HG03571 (cell line): ENCODE results near the gene ANKRD53.

Experiments used
- ATAC-seq: cut with Tn5 transposase; IDR thresholded peaks from one replicate; pipeline ENCODE4 v1.9.1; 2021; ENCODE audit not compliant: unreplicated experiment

The ANKRD53 gene

GRCh38 chr2:70943205-70943871 lies 35.1 kb upstream of the ANKRD53 start:
- ATAC-seq: no peak

GRCh38 chr2:70944111-70944690 lies 34.2 kb upstream of the ANKRD53 start:
- no peak for ATAC-seq

- ATAC-seq: no peak
These were observed 31.5 kb upstream of the ANKRD53 start for GRCh38 chr2:70946832-70947442.

GRCh38 chr2:70947556-70948184 lies 30.8 kb upstream of the ANKRD53 start:
- ATAC-seq: no peak

- ATAC-seq: peak; percentile 53
These were observed 30.0 kb upstream of the ANKRD53 start for GRCh38 chr2:70948337-70949003.

DNA sequence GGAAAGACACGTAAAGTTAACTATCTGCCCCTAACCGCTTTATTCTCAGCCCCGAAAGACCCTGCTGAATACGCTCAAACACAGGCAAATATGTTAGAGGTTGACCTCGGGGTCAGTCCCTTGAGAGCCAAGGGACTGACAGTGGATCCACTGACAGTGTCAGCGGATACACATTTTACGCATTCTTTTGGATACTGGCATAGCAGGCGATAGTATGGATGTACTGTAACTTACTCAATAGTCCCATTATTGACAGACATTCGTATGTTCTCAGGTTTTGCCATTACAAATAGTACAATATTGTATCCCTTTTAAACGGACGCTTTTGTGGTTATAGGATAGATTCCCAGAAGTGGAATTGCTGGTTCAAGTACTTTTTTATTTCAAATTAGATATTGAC lies 29.3 kb upstream of the ANKRD53 start:
- ATAC-seq: no peak

GRCh38 chr2:70954886-70955285 lies 23.5 kb upstream of the ANKRD53 start:
- ATAC-seq: no peak

DNA sequence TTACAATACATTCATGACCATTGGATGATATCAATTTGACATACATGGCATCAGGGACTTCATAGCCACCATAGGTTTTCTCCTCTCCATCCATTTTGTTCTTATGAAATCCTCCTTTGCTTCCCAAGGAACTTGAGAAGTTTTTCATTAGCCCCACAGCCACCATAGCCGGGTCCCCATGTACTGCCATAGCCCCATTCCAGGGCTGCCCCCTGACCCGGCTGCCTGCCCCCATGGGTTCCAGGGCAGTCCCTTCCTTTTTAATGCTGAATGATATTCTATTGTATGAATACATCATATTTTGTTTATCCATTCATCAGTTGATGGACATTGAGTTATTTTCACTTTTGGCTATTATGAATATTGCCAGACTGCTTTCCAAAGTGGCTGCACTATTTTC lies 22.3 kb upstream of the ANKRD53 start:
- ATAC-seq: no peak

DNA sequence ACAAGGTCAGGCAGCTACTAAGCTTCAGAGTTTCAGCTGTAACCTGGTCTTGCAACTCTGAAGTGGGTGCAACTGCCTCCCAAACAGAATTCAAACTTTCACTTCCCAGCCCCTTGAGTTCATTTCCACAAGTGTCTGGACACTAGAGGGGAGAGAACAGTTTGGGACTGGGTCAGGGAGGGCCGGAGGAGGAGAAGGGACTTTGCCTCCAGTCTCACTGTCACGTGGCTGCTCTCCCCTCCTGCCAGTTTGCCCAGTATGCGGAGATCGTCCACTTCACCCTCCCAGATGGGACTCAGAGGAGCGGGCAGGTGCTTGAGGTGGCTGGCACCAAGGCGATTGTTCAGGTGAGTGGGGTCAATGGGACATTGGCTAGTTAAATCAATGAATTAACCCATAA lies 20.6 kb upstream of the ANKRD53 start:
- ATAC-seq: no peak

DNA sequence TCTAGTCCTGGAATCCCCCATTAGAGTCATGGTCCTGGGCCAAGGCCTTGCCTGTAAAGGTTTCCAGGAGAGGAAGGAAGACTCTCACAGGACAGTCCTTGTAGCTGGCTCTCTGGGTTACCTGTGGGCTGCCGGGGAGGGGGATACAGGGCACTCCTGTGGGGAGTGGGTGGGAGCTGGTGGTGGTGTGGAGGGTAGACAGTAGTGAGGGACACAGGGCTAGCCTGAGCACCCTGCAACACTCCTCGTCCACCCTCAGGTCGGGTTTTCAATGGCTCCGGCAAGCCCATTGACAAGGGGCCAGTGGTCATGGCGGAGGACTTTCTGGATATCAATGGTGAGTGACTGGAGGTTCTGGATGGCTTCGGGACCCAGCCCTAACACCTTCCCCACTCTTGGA lies 19.7 kb upstream of the ANKRD53 start:
- no peak for ATAC-seq

DNA sequence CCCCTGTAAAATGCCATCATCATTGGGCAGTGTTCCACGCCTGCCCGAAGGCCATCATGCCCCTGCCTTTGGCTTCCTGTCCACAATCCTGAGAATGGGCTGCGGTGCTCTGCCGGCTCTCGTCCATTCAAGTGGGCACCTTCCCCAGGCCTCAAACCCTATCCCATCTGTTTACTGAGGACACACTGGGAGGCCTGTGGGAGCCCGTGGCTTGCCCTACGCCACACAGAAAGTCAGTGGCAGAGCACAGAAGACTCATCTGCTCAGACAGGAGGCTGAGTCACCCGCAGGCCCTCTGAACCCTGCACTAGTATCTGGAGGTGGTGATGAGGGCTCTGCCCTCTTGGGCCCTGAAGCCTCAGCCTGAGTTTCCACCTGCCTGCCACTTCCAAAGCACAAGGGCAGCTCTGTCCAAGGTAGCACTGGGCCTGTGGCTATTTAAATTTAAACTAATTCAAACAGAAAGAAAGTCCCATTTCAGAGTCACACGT lies 19.1 kb upstream of the ANKRD53 start:
- no peak for ATAC-seq

GRCh38 chr2:70959851-70960832 lies 18.3 kb upstream of the ANKRD53 start:
- ATAC-seq: no peak

- no peak for ATAC-seq
These were observed 17.4 kb upstream of the ANKRD53 start for GRCh38 chr2:70960833-70961647.

GRCh38 chr2:70961648-70961994 lies 16.8 kb upstream of the ANKRD53 start:
- no peak for ATAC-seq

- ATAC-seq: no peak
These were observed 16.1 kb upstream of the ANKRD53 start for GRCh38 chr2:70962211-70962884.

DNA sequence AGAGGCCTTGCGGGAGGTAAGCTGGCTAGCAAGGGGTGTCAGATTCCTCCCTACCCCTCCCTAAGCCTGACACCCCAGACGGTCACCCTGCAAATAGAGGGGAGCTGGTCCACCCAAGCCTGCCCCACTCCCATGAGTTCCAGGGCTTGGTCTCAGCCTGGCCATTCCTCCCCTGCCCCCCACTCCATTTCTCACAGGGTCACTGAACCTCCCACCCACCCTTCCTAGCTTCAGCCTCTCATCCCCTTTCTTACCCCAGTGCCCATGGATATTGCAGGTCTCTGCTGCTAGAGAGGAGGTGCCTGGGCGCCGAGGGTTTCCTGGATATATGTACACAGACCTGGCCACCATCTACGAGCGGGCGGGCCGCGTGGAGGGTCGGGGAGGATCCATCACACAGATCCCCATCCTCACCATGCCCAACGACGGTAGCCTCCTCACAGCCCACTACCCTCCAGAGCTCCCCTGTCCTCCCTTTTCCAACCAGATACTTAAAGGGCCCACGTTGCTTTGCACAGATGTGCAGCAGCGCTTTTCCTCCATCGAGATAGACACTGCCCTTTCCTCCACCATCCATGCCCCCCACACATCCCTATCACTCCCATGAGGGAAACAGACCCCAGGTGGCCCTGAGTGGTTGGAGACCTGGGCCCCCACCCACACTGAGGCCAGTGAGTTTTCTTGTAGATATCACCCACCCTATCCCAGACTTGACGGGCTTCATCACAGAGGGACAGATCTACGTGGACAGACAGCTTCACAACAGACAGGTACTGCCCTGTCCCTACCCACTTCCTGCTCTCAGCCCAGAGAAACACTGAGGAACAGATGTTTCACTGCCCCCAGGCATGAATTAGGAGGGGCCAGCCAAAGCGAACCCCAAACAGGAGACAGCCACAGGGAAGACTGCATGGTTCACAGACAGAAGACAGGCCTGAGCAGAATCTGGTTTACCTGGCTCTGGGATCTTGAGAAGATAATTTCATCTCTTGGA lies 15.2 kb upstream of the ANKRD53 start:
- ATAC-seq: no peak

- ATAC-seq: no peak
These were observed 14.3 kb upstream of the ANKRD53 start for GRCh38 chr2:70964133-70964532.
